GM19025 (cell line): ENCODE results near the gene FRAT2.

ENCODE experiments used
- ATAC-seq: cut with Tn5 transposase; IDR thresholded peaks from one replicate; pipeline ENCODE4 v1.9.1; 2021; ENCODE audit warnings: mild to moderate bottlenecking, low read depth, moderate library complexity; ENCODE audit not compliant: unreplicated experiment

FRAT2 gene, protein sequence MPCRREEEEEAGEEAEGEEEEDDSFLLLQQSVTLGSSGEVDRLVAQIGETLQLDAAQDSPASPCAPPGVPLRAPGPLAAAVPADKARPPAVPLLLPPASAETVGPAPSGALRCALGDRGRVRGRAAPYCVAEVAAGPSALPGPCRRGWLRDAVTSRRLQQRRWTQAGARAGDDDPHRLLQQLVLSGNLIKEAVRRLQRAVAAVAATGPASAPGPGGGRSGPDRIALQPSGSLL

DNA sequence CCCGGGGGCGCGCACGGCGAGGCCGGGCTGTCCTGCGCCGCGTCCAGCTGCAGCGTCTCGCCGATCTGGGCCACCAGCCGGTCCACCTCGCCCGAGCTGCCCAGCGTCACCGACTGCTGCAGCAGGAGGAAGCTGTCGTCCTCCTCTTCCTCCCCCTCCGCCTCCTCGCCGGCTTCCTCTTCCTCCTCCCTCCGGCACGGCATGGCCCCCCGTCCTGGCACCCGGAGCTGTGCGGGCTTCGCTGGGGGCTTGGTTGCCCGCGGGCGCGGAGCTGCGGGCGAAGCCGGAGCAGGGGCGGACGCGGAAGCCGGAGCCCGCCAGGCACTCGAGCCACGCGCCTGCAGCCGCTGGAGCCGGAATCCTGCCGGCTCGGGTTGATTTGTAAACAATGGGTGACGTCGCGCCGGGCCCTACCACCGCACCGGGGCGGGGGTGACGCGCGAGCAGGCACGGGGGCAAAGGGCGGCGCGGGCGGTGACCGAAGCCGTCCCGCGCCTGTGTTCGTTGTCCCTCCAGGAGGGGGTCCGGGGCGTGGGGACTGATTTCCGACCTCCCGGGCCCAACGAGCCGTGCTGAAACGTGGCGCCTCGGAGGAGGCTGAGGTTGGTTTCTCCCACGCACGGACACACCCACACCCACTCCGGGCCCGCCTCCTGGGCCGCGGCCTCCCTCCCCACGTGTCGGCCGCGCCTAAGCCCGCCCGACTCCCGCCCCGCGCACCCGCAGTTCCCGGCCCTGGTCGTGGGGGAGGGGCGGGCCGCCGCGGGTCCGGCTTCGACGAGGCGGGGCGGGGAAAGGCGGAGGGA lies at the start of gene FRAT2:
Gene FRAT2 (minus strand): TSS at position 360 of the 806 bp plus-strand sequence. CDS start 157 bp downstream, at position 203.
- ATAC-seq, result peak; percentile 85

- ATAC-seq, result no peak
Measured at GRCh38 chr10:97384156-97384555, 49.6 kb upstream of the FRAT2 start.

DNA sequence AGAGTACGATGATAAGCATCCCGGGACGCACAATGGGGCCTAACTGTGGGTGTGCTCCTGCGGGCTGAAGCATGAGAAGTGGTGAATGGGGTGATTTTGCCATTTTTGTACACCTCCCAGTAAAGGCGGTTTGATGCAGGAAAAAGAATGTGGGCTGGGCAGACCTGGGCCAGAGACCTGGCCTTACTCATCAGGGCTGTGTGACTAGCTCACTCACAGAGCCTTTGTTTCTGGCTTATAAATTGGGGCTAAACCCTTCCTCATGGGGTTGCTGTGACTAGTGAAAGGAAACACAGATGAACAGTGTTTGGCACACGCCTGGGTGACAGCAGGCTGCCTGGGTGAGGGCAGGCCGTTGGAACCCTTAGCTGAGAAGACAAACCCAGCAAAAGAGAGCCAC lies 48.6 kb upstream of the FRAT2 start:
- ATAC-seq, result no peak

DNA sequence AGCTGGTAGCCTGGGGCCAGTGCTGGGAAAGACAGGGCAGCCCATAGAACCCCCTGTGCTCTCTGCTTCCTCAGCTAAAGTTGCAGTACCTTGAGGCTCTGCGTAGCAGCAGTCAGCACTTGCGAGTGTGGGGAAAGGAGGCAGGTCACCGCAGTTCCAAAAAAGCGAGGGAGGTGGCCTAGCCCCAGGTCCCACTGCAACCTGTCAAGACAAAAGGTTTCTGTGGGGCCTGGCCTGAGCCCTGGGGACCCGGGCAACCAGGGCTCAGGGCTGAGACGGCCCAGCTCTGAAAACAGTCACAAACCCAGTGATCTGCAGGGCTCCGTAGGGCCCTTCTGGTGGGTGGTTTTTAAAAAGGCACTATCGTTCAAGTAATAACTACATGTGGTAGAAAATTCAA lies 47.1 kb upstream of the FRAT2 start:
- no peak for ATAC-seq

- no peak for ATAC-seq
Measured at GRCh38 chr10:97380516-97380915, 46.0 kb upstream of the FRAT2 start.

- ATAC-seq, result no peak
Measured at GRCh38 chr10:97378933-97379921, 44.7 kb upstream of the FRAT2 start.

DNA sequence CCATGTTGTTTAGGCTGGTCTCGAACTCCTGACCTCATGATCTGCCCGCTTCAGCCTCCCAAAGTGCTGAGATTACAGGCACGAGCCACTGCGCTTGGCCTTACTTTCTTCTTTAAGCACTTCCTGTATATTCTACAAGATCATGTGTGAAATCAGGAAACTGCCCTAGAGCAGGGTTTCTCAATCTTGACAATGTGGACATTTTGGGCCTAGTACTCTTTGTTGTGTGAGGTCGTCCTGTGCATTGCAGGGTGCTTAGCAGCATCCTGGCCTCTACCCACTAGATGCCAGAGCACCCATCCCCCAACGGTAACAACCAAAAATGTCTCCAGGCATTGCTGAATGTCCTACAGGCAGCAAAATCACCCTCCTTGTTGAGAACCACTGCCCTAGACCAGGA lies 41.9 kb upstream of the FRAT2 start:
- no peak for ATAC-seq

- ATAC-seq, result no peak
Measured at GRCh38 chr10:97373456-97373855, 38.9 kb upstream of the FRAT2 start.

DNA sequence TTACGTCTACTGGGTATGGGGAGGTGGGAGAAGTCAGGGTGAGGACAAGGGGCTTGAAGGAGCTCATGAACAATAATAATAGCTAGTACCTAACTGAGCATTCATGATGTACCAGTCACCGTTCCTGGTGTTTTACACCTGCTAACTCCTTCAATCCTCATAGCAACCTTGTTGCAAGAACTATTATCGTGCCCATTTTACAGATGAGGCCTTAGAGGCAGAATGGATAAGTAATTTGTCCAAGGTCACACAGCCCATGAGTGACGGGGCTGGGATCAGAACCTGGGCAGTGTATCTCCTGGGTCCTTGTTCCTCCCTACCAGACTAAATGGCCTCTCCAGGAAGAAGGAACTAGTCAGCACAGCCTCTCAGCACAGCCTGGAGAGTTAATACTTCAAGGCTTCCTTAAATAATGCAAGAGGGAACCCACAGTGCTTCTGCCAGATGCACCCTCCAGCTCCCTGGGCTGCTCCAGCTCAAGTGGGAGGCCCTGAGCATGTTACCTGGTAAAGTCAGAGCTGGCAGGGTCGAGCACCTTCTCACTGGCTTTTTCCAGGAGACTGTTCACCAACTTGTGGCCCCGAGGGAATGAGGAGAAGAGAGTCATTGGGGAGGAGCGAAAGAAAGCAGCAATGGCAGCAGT lies 37.8 kb upstream of the FRAT2 start:
- no peak for ATAC-seq

- no peak for ATAC-seq
Measured at GRCh38 chr10:97371696-97372095, 37.2 kb upstream of the FRAT2 start.

DNA sequence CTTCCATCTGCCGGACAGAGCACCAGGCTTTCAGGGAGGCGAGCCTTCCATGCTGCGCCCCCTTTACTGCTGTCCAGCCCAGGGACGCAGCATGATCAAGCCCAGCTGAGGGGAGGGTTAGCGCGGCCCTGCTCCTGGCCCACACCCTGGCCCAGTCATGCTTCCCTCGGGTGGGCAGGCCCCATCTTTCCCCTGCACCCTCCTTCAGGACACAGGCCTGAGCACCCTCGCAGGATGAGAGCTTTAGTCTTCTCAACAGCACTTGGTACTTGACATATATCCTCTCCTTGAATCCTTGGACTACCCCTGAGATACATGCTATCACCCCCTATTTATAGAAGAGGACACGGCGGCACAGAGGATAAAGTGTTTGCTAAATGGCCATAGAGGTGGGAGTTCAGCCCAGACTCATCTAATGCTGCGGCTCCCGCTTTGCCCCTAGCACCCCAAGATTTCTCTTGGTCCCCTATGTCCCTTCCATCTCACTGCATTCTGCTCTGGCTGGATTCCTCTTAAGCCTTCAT lies 32.7 kb upstream of the FRAT2 start:
- no peak for ATAC-seq

DNA sequence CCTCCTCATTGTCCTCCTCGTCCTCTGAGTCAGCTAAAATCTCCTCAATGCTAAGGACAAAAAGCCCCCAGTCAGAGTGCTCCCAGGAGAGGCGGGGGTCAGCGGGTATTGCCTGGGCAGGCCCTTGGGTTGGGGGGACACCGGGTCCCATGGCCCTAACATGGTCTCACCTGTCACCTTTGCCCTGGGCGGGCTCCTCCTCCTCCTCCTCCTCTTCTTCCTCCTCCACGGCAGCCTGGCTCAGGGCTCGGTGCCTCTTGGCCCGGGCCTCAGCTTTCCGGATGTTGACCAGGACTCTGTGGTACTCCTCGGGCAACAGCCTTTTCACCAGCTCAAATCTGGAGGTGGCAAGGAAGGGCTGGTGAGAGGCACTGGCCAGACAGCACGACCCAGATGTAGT lies 32.0 kb upstream of the FRAT2 start:
- ATAC-seq, result no peak

DNA sequence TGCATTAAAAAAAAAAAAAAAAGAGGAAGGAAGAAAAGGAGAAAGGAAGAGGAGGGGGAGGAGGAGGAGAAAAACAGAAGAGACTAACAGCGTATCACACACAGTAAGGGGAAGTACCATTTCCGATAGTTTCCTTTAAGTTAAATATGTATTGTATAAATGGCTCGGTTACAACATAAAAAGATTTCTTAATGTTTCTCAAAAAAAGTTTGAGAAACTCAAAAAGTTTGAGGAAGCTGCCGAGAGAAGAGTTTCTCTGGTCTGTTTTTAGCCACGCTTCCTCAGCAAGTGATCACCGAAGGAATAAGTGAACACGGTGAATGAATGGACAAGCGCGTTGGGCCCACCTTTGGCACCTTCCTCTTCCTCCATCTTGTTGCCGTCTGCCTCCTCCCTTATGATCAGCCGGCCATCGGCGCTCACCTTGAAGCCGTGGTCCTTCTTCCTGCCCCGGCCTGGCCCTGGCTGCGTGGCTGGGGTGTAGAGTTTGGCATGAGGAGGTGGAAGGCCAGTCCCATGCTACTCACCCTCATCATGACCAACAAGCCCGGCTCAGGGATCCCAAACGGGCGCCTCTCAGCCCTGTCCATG lies 31.3 kb upstream of the FRAT2 start:
- ATAC-seq, result no peak

DNA sequence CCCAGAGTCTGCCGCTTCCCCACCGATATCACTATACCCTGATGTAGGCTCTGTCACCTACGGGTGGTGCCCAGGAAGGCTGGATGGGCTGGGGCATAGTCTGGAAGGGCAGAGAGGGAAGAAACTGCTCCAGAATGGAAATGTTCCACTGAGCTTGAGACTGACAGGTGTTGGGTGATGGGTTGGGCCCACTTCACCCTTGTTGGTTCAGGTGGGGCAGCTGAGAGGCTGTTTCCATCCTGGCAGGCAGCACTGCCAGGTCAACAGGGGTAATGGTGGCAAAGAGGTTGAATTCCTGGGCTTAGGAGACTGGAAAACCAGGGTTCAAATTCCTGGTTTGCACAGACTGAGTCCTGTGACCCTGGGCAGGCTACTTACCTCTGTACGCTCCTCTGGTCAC lies 28.5 kb upstream of the FRAT2 start:
- no peak for ATAC-seq

- ATAC-seq, result no peak
Measured at GRCh38 chr10:97362310-97363033, 27.9 kb upstream of the FRAT2 start.

DNA sequence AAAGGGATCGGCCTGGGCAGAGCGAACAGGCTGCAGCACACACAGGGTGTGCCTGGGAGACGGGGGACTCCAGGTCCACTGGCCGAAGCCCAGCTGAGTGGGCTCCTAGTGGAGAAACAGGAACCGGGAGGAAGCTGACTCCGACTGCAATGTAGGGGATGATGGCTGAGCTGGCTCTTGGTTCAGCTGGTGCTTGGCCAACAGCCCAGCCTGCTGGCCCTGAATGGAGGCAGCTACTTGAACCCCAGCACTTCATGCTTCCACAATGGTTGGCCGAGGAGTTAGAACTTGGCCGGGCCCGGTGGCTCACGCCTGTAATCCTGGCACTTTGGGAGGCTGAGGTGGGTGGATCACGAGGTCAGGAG lies 27.0 kb upstream of the FRAT2 start:
- ATAC-seq, result no peak

GRCh38 chr10:97360705-97361536 lies 26.4 kb upstream of the FRAT2 start:
- ATAC-seq, result no peak

DNA sequence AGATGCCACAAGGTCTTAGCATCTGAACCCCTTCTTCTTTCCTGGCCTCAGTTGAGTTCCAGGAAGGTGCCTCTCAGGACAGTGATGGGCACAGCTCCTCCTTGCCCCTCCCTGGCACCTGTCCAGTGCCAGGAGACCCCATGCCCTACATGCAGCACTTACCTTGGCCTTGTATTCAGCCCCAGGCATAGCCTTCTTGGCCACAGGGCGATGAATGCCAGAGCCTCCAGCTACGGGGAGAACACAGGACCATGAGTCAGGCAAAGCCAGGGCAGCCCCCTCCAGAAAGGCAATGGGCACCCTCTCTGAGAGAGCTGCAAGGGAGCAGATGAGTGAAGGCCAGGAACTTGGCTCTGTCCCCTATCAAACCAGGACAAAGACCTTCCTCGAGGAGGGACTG lies 24.3 kb upstream of the FRAT2 start:
- ATAC-seq, result no peak
